ENCODE results near the gene KRTAP15-1.
A peak's percentile ranks its signal among the peaks of the same experiment; 100 is the strongest.

KRTAP15-1 gene, protein sequence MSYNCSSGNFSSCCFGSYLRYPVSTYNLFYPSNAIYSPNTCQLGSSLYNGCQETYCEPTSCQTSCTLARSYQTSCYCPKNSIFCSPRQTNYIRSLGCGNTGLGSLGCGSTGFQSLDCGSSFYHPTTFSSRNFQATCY

DNA sequence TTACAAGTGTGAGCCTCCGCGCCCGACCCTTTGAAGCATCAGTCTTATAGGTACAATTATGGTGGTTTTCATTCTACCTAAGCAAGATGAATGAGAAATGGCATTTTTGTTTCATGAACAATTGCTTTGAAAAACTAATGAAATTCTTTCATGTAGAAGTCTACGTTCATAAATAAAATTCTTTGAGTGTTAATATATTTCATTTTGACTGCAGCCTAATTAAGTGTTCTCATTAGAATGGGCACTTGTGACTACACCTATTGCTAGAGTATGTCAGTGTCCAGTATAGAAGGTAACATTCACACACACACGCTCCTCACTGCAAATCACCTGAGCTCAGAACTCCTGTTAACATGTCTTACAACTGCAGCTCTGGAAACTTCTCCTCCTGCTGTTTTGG is at the start of gene KRTAP15-1:
KRTAP15-1 (plus strand) TSS at position 301 of the 400 bp plus-strand sequence; CDS start at position 354, 53 bp downstream.
- TF ChIP-seq, protein P1, sequence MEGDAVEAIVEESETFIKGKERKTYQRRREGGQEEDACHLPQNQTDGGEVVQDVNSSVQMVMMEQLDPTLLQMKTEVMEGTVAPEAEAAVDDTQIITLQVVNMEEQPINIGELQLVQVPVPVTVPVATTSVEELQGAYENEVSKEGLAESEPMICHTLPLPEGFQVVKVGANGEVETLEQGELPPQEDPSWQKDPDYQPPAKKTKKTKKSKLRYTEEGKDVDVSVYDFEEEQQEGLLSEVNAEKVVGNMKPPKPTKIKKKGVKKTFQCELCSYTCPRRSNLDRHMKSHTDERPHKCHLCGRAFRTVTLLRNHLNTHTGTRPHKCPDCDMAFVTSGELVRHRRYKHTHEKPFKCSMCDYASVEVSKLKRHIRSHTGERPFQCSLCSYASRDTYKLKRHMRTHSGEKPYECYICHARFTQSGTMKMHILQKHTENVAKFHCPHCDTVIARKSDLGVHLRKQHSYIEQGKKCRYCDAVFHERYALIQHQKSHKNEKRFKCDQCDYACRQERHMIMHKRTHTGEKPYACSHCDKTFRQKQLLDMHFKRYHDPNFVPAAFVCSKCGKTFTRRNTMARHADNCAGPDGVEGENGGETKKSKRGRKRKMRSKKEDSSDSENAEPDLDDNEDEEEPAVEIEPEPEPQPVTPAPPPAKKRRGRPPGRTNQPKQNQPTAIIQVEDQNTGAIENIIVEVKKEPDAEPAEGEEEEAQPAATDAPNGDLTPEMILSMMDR (IDR thresholded peaks at IDR 0.05), result no peak

DNA sequence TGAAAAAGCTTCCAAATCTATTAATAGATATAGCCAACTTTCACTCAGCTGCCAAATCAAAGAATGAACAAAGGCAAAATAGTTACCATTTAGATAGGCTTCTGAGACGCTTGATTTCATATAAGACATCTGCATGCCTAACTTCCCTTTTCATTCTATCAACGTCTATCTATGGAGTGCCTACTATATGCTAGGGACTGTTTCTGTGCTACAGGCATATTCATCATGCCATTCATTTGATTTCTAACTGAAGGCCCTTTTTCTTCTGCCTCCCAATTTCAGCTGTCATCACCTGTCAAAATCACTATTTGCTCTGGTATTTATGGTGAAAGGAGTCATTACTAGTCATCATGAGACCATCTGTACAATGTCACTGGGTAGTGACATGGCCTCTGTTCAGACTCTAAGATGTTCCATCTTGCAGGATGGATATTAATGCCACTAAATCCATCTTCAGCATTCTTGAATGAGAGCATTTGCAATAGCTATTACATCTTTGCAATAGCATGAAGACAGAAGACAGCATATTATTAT is 48.5 kb upstream of the KRTAP15-1 start:
- TF ChIP-seq, protein P1 (IDR thresholded peaks at IDR 0.05), result no peak

DNA sequence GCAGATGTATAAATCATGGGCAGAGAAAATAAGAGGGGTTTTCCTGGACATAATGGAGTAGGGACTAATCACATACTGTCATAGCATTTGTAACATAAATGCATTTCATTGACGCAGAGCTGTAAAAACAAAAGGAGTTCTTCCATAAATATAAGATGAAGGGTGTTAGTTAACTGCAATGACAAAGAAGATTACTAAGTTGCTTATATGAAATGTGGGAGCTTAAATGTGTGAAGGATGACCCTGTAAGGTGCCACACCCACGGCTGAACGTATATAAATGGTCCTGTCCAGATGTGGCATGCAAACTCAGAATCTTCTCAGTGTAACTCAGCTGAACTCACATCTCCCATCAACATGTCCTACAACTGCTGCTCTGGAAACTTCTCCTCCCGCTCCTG is 44.3 kb upstream of the KRTAP15-1 start, which contains the start of gene KRTAP13-1:
KRTAP13-1 (plus strand) TSS at position 301 of the 400 bp plus-strand sequence; CDS start at position 357, 56 bp downstream.
- TF ChIP-seq, protein P1 (IDR thresholded peaks at IDR 0.05), result no peak

DNA sequence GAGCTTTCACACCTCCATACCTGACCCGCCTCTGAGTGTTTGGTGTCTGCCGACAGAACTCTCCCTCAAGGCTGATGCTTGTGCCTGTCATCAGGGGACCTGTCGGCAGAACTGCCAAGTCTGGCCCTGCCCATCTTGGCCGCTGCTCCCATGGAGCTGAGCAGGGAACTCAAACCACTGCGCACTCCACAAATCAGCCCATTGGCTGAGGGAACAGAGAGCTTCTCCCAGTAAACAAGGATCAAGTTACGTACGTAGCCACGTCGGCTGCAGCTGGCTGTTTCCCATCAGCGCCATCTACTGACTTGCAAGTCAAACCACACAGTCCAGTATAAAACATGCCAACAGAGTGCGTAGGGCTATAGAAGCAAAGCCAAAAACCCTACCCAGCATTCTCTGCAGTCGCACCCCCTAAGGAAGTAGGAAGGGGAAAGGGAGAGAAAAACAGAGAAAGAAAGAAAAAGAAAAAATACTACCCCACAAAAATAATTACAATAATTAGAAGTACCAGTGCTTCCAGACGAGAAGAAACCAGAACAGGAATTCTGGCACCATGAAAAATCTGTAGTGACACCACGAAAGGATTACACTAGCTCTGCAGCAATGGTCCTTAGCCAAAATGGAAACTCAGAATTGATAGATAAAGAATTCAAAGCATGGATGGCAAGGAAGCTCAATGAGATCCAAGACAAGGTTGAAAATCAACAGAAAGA is 31.1 kb upstream of the KRTAP15-1 start:
- TF ChIP-seq, protein P1 (IDR thresholded peaks at IDR 0.05), result peak; percentile 82

DNA sequence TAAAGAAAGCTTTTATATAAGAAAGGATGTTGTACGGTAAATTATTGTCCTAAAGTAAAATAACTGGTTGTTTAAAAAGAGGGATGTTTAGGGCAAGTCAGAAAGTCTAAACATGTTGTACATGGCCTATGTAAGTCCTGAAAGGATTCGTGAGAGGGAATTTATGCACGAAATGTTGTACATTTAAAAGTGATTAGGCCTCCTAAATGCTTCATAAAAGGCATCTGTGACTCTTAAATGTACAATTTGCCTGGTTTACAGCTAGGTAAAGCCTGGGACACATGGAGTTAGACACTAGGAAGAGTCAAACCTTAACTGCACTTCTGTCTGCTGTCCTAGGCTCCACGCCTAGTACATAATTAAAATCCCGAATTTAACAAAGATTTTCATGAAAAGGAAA is 24.1 kb upstream of the KRTAP15-1 start:
- TF ChIP-seq, protein P1 (IDR thresholded peaks at IDR 0.05), result no peak

DNA sequence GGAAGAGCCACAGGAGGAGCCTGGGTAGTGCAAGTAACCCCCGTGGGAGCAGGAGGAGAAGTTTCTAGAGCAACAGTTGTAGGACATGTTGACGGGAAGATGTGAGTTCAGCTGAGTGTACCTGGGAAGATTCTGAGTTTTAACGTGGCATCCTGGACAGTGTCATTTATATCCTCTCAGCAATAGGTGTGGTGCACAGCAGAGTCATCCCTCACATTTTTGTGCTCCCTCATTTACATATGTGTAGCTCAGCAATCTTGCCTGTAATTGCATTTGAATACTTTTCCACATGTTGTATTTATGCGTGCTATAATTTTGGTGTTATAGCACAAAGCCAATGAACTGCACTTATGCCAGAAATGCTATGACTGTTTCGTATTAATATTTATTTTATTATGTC is 14.2 kb upstream of the KRTAP15-1 start, which contains the start of gene KRTAP13-3:
KRTAP13-3 (minus strand) TSS at position 101 of the 400 bp plus-strand sequence; CDS start at position 87, 14 bp downstream.
- TF ChIP-seq, protein P1 (IDR thresholded peaks at IDR 0.05), result no peak

DNA sequence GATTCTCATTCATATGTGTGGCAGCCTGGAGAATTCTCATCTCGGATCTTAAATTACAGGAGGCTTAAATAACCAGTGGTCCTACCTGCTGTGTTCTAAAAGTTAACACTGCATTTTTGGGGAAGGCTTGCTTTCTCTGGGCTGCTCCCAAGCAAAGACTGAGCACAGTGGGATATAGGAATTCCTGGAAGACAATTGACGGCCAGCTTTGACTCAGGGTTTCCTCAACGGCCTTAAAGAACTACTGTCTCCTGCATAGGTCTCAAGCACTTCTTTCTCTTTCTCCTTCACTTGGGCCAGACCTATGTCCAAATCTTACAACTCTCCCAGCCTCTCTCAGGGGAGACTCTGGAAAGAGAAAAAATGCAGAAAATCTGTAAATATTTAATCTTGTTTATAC is 13.3 kb upstream of the KRTAP15-1 start:
- TF ChIP-seq, protein P1 (IDR thresholded peaks at IDR 0.05), result no peak

Measured in LNCAP (cell line).